ENCODE results near the gene ADCY4.
"Not testable (repeated sequence)": the region's sequence is repeated elsewhere in the genome, so short reads cannot be mapped to it uniquely, and the experiment has no call there.

The ADCY4 gene

GRCh38 chr14:24334431-24335291, at the start of gene ADCY4:
ADCY4 (minus strand) TSS chr14:24335071; CDS start chr14:24334652, 419 bp downstream.
- no peak for DNase-seq

GRCh38 chr14:24384169-24384568, 49.3 kb upstream of the ADCY4 start:
- DNase-seq, result no peak

GRCh38 chr14:24382064-24382371, 47.1 kb upstream of the ADCY4 start:
- no peak for DNase-seq

GRCh38 chr14:24381363-24382063, 46.6 kb upstream of the ADCY4 start:
- no peak for DNase-seq

- no peak for DNase-seq
Measured at GRCh38 chr14:24379907-24380730, 45.2 kb upstream of the ADCY4 start.

- no peak for DNase-seq
Measured at GRCh38 chr14:24378981-24379906, 44.4 kb upstream of the ADCY4 start.

GRCh38 chr14:24378327-24378726, 43.5 kb upstream of the ADCY4 start:
- DNase-seq, result no peak

GRCh38 chr14:24377657-24378056, 42.8 kb upstream of the ADCY4 start:
- no peak for DNase-seq

GRCh38 chr14:24377126-24377525, 42.3 kb upstream of the ADCY4 start:
- DNase-seq, result no peak

GRCh38 chr14:24376448-24377070, 41.7 kb upstream of the ADCY4 start:
- DNase-seq, result no peak

- DNase-seq, result no peak
Measured at GRCh38 chr14:24372701-24373416, 38.0 kb upstream of the ADCY4 start.

GRCh38 chr14:24371605-24372004, 36.7 kb upstream of the ADCY4 start:
- DNase-seq, result not testable (repeated sequence)

- no peak for DNase-seq
Measured at GRCh38 chr14:24370748-24371147, 35.9 kb upstream of the ADCY4 start.

GRCh38 chr14:24369907-24370687, 35.2 kb upstream of the ADCY4 start:
- no peak for DNase-seq

- no peak for DNase-seq
Measured at GRCh38 chr14:24369463-24369862, 34.6 kb upstream of the ADCY4 start.

- DNase-seq, result peak; percentile 69
Measured at GRCh38 chr14:24368562-24369252, 33.8 kb upstream of the ADCY4 start.

GRCh38 chr14:24368212-24368561, 33.3 kb upstream of the ADCY4 start:
- no peak for DNase-seq

GRCh38 chr14:24367514-24368211, 32.8 kb upstream of the ADCY4 start, which contains the start of gene NFATC4:
NFATC4 (plus strand) TSS chr14:24368184; CDS start chr14:24368341, 157 bp downstream.
- DNase-seq, result peak; percentile 90
